H1 (cell line): Measurements from ENCODE around the gene CDS2. TPM values are rescaled to one million over a fixed set of nuclear protein-coding genes. Genes with fewer than 3 reads are reported as not detected.

ENCODE experiments used
- CTCF ChIA-PET: fragments of 300-600 bp; sonication (Branson Sonifier 250); formaldehyde crosslinking; loops from one replicate; lab custom pipeline; 2021; ENCODE audit not compliant: partially characterized antibody; lab: Charles Lee
- POLR2A ChIA-PET: fragments of 300-600 bp; sonication (Branson Sonifier 250); formaldehyde crosslinking; loops from one replicate; lab custom pipeline; 2021; ENCODE audit warnings: inconsistent platforms; ENCODE audit not compliant: partially characterized antibody; lab: Charles Lee
- DNase-seq, 2 experiments: peaks; one replicate each; pipeline versions ENCODE4 v3.0.0 to v3.0.0-alpha.2; 2010 to 2022; ENCODE audit warnings: low spot score in 2 of 2, low read depth in 1 of 2, mixed read lengths in 1 of 2
- FAIRE-seq: peaks from 2 replicates; lab custom pipeline; 2011; peaks lifted over from hg19 to GRCh38; lab: Jason Lieb, UNC
- H2AFZ ChIP-seq: 2 replicates; pipeline ENCODE4 v1.8.1; 2012; ENCODE audit warnings: low read length, inconsistent platforms
- H2AK5ac ChIP-seq: 2 replicates; pipeline ENCODE4 v1.6.1; 2013; ENCODE audit warnings: low read depth, low read length
- H2BK120ac ChIP-seq: replicated peaks from 2 replicates; pipeline ENCODE3; 2013; ENCODE audit warnings: low read depth, low read length, inconsistent platforms
- H2BK12ac ChIP-seq: 2 replicates; pipeline ENCODE4 v1.6.1; 2013; ENCODE audit warnings: low read depth, low read length
- H2BK15ac ChIP-seq: 2 replicates; pipeline ENCODE4 v1.6.1; 2013; ENCODE audit warnings: low read length
- H2BK20ac ChIP-seq: 2 replicates; pipeline ENCODE4 v1.6.1; 2013; ENCODE audit warnings: low read length
- H2BK5ac ChIP-seq: 2 replicates; pipeline ENCODE4 v1.6.1; 2013; ENCODE audit warnings: low read depth, low read length
- H3K14ac ChIP-seq: 2 replicates; pipeline ENCODE4 v1.6.1; 2013; ENCODE audit warnings: inconsistent platforms; ENCODE audit not compliant: insufficient read length
- H3K18ac ChIP-seq: 2 replicates; pipeline ENCODE4 v1.6.1; 2013; ENCODE audit warnings: low read length; ENCODE audit errors: extremely low read depth
- H3K23ac ChIP-seq: 2 replicates; pipeline ENCODE4 v1.6.1; 2013; ENCODE audit warnings: inconsistent platforms; ENCODE audit not compliant: insufficient read length
- H3K23me2 ChIP-seq: 2 replicates; pipeline ENCODE4 v1.6.1; 2013; ENCODE audit warnings: low read depth, low read length
- H3K27ac ChIP-seq: 2 replicates; pipeline ENCODE4 v1.6.1; 2011; ENCODE audit warnings: low read depth, low read length, inconsistent platforms
- H3K27me3 ChIP-seq, 4 experiments: replicated peaks in 1 of 4; 1 replicate in 1 of 4; 2 replicates in 3 of 4; pipeline versions ENCODE4 v1.6.1 to v1.8.1; 2011 to 2013; ENCODE audit warnings: low read length in 3 of 4, mild to moderate bottlenecking in 3 of 4, inconsistent platforms in 2 of 4, mixed read lengths in 2 of 4, moderate library complexity in 1 of 4; ENCODE audit not compliant: control insufficient read depth in 3 of 4, insufficient read depth in 3 of 4; ENCODE audit errors: extremely low read depth in 1 of 4
- H3K36me3 ChIP-seq, 4 experiments: 2 replicates each; pipeline versions ENCODE4 v1.6.1 to v1.8.1; 2011 to 2013; ENCODE audit warnings: mild to moderate bottlenecking in 4 of 4, low read length in 3 of 4, moderate library complexity in 2 of 4, control low read depth in 1 of 4, inconsistent platforms in 1 of 4; ENCODE audit not compliant: insufficient read depth in 4 of 4, control insufficient read depth in 2 of 4
- H3K4ac ChIP-seq: replicated peaks from 2 replicates; pipeline ENCODE3; 2013; ENCODE audit warnings: low read length, low read depth, mixed read lengths, inconsistent platforms; ENCODE audit not compliant: insufficient read length
- H3K4me1 ChIP-seq, 4 experiments: replicated peaks in 1 of 4; 1 replicate in 1 of 4; 2 replicates in 3 of 4; pipeline versions ENCODE4 v1.6.1 to v1.8.1; 2011 to 2013; ENCODE audit warnings: low read length in 3 of 4, inconsistent platforms in 2 of 4, mixed read lengths in 1 of 4; ENCODE audit not compliant: insufficient read depth in 4 of 4, control insufficient read depth in 3 of 4
- H3K4me2 ChIP-seq, 2 experiments: 2 replicates each; pipeline versions ENCODE4 v1.6.1 to v1.8.1; 2011 to 2013; ENCODE audit warnings: low read depth in 2 of 2, low read length in 2 of 2, control low read depth in 1 of 2, inconsistent platforms in 1 of 2, mild to moderate bottlenecking in 1 of 2; ENCODE audit not compliant: insufficient read depth in 1 of 2
- H3K4me3 ChIP-seq, 4 experiments: fragments of 200-600, 300-600 bp in 1 of 4; sonication (generic), shearing (Covaris generic), sonication (Bioruptor Twin) in 1 of 4; 2 replicates each; pipeline versions ENCODE4 v1.5.1 to v1.8.1; 2011 to 2016; ENCODE audit warnings: low read length in 4 of 4, low read depth in 3 of 4, control low read depth in 2 of 4, inconsistent platforms in 2 of 4, mild to moderate bottlenecking in 2 of 4, mixed read lengths in 1 of 4, moderate library complexity in 1 of 4; ENCODE audit not compliant: insufficient read depth in 2 of 4; ENCODE audit errors: extremely low read depth in 1 of 4
- H3K56ac ChIP-seq: replicated peaks from 2 replicates; pipeline ENCODE3; 2013; ENCODE audit warnings: low read depth, mild to moderate bottlenecking, mixed read lengths, low read length, inconsistent platforms; ENCODE audit not compliant: insufficient read length
- H3K79me1 ChIP-seq: 2 replicates; pipeline ENCODE4 v1.6.1; 2013; ENCODE audit warnings: low read depth, low read length, control low read depth
- H3K79me2 ChIP-seq, 2 experiments: 2 replicates each; pipeline versions ENCODE4 v1.6.1 to v1.8.1; 2012 to 2013; ENCODE audit warnings: low read length in 2 of 2, mild to moderate bottlenecking in 2 of 2, inconsistent platforms in 1 of 2; ENCODE audit not compliant: insufficient read depth in 2 of 2, control insufficient read depth in 1 of 2
- H3K9ac ChIP-seq, 4 experiments: replicated peaks in 1 of 4; 1 replicate in 1 of 4; 2 replicates in 3 of 4; pipeline versions ENCODE4 v1.6.1 to v1.8.1; 2011 to 2013; ENCODE audit warnings: low read depth in 3 of 4, low read length in 3 of 4, control low read depth in 2 of 4, mild to moderate bottlenecking in 2 of 4, moderate library complexity in 2 of 4, inconsistent platforms in 1 of 4; ENCODE audit errors: extremely low read depth in 1 of 4
- H3K9me3 ChIP-seq, 2 experiments: 2 replicates each; pipeline versions ENCODE4 v1.6.1 to v1.8.1; 2012 to 2013; ENCODE audit warnings: mild to moderate bottlenecking in 2 of 2, moderate library complexity in 2 of 2, control low read depth in 1 of 2, inconsistent platforms in 1 of 2, low read depth in 1 of 2, low read length in 1 of 2, mixed read lengths in 1 of 2; ENCODE audit not compliant: insufficient read depth in 2 of 2
- H4K20me1 ChIP-seq, 2 experiments: replicated peaks in 1 of 2; 2 replicates each; pipeline versions ENCODE3 to v1.8.1; 2011 to 2013; ENCODE audit warnings: inconsistent platforms in 2 of 2, low read length in 2 of 2, mild to moderate bottlenecking in 1 of 2; ENCODE audit not compliant: insufficient read depth in 2 of 2, control insufficient read depth in 1 of 2
- H4K5ac ChIP-seq: 2 replicates; pipeline ENCODE4 v1.6.1; 2013; ENCODE audit warnings: low read length, low read depth, mixed read lengths, inconsistent platforms; ENCODE audit not compliant: insufficient read length
- H4K8ac ChIP-seq: 2 replicates; pipeline ENCODE4 v1.8.0; 2013; ENCODE audit warnings: mild to moderate bottlenecking, moderate library complexity, low read length, inconsistent platforms; ENCODE audit not compliant: insufficient read depth; ENCODE audit errors: extremely low read depth
- H4K91ac ChIP-seq: replicated peaks from 2 replicates; pipeline ENCODE3; 2013; ENCODE audit warnings: low read length, mixed read lengths, inconsistent platforms; ENCODE audit not compliant: insufficient read length
- ASH2L ChIP-seq: fragments of 200-600, 300-600 bp; sonication (generic); IDR thresholded peaks from one replicate; pipeline ENCODE4 v1.7.1; 2017; ENCODE audit warnings: low read length
- CHD1 ChIP-seq: IDR thresholded peaks from 2 replicates; pipeline ENCODE4 v1.6.1; 2012; ENCODE audit warnings: low read depth, low read length, improper control_type of control experiment
- CTCF ChIP-seq, 3 experiments: IDR thresholded peaks; 1 replicate in 2 of 3; 2 replicates in 1 of 3; pipeline versions ENCODE4 v1.5.1 to v1.6.1; 2011; ENCODE audit warnings: low read length in 3 of 3, mild to moderate bottlenecking in 3 of 3, inconsistent platforms in 2 of 3, low read depth in 1 of 3, moderate library complexity in 1 of 3; ENCODE audit not compliant: insufficient read depth in 1 of 3; ENCODE audit errors: control extremely low read depth in 1 of 3
- E2F6 ChIP-seq: IDR thresholded peaks from 2 replicates; pipeline ENCODE4 v1.6.1; 2012; ENCODE audit warnings: inconsistent platforms
- HDAC2 ChIP-seq, 2 experiments: fragments of 300-600 bp in 1 of 2; sonication (generic) in 1 of 2; IDR thresholded peaks; 2 replicates each; pipeline ENCODE4 v1.6.1; 2011 to 2012; ENCODE audit warnings: low read depth in 2 of 2, low read length in 2 of 2, mild to moderate bottlenecking in 2 of 2, moderate library complexity in 2 of 2, borderline replicate concordance in 1 of 2, inconsistent platforms in 1 of 2
- JUND ChIP-seq: IDR thresholded peaks from 2 replicates; pipeline ENCODE4 v1.6.1; 2011; ENCODE audit warnings: mild to moderate bottlenecking, improper control_type of control experiment, low read length
- POLR2A ChIP-seq, 2 experiments: IDR thresholded peaks; 1 replicate in 1 of 2; 2 replicates in 1 of 2; pipeline ENCODE4 v1.6.1; 2011; ENCODE audit warnings: low read depth in 2 of 2, low read length in 2 of 2, mild to moderate bottlenecking in 2 of 2; ENCODE audit errors: control extremely low read depth in 1 of 2
- SRF ChIP-seq: IDR thresholded peaks from 2 replicates; pipeline ENCODE4 v1.6.1; 2011; ENCODE audit warnings: mild to moderate bottlenecking, low read depth, low read length, moderate library complexity
- TAF1 ChIP-seq: IDR thresholded peaks from 2 replicates; pipeline ENCODE4 v1.6.1; 2011; ENCODE audit warnings: mild to moderate bottlenecking, low read depth, low read length
- TBP ChIP-seq: IDR thresholded peaks from 2 replicates; pipeline ENCODE4 v1.6.1; 2011; ENCODE audit warnings: low read depth, low read length, improper control_type of control experiment
- WGBS, 2 experiments: shearing (Covaris generic) in 1 of 2; methylation state at CpG; one replicate each; pipeline versions ENCODE4 v1.1.6 to v1.1.7; 2013 to 2015; ENCODE audit warnings: low lambda C conversion rate in 2 of 2, mixed read lengths in 2 of 2, inconsistent platforms in 1 of 2, low coverage in 1 of 2, missing lambda C conversion rate in 1 of 2; ENCODE audit not compliant: insufficient replicate concordance in 2 of 2, insufficient coverage in 1 of 2, insufficient read length in 1 of 2; ENCODE audit errors: extremely low coverage in 1 of 2, missing lambda C conversion rate in 1 of 2; 5-methylcytosine and 5-hydroxymethylcytosine counted together
- polyA plus RNA-seq, 7 experiments: library from polyadenylated mRNA; depleted of rRNA in 3 of 7; stranded (reverse) in 5 of 7; unstranded in 2 of 7; fragments of >200 nt in 5 of 7; fragments of 200-250 nt in 2 of 7; gene quantifications; 1 replicate in 5 of 7; 2 replicates in 1 of 7; 4 replicates in 1 of 7; pipeline versions ENCODE4 v1.2.1 to v1.2.3, GENCODE V29; 2011 to 2013; ENCODE audit warnings: missing spikeins in 2 of 7, mixed read lengths in 2 of 7
- total RNA-seq: library from RNA; stranded (reverse); fragmentation: NEBNext Ultra II Directional; extraction: Animal tissue kit (Norgen Biotek cat#: 25700); gene quantifications from 2 replicates; pipeline ENCODE4 v1.2.1, GENCODE V29; 2021

Gene CDS2
- total and polyA plus RNA-seq, 2 of the 8 experiments (the other 6 are each of a cell fraction or from before 2014, with no cell fraction given) = 54.0 to 56.2 TPM

GRCh38 chr20:5146099-5146668 is 19.4 kb downstream of the CDS2 start:
- no peak overlapping the region for H4K91ac ChIP-seq
- H2BK15ac ChIP-seq = no peak overlapping the region
- H3K4me3 ChIP-seq = no peak overlapping the region
- H4K8ac ChIP-seq = no peak overlapping the region
- DNase-seq = no peak
- no peak overlapping the region for H2BK120ac ChIP-seq
- H2AFZ ChIP-seq = no peak overlapping the region
- H3K4me2 ChIP-seq = no peak overlapping the region
- peaks cover 0 to 2% (median 0%) of the 10 kb centered on the region in 4 experiments; a peak in 2 of 7 replicates for H3K4me1 ChIP-seq
- no peak overlapping the region for H3K23ac ChIP-seq
- no peak overlapping the region for H3K14ac ChIP-seq
- no peak overlapping the region for H2BK12ac ChIP-seq
- H2BK5ac ChIP-seq = no peak overlapping the region
- H4K5ac ChIP-seq = no peak overlapping the region
- WGBS, 2 experiments = 89% methylated on average over 6 of the region's 6 CpGs; no CpG with 5 or more reads in 1 of the 2 experiments
- H3K23me2 ChIP-seq = no peaks in the 10 kb centered on the region
- H3K27me3 ChIP-seq = no peaks in the 10 kb centered on the region
- ChIA-PET POLR2A (no interaction called here), CTCF (interaction anchor here (1.2 to 3.8 kb wide), 4 partner anchors 20 to 59 kb away, joined by 3 to 13 read pairs (median 6); partner anchors contain the start of gene CDS2)
- no peak overlapping the region for H3K56ac ChIP-seq
- H2BK20ac ChIP-seq = no peak overlapping the region
- no peak overlapping the region for H3K18ac ChIP-seq
- H3K36me3 ChIP-seq = no peaks in the 10 kb centered on the region
- no peak overlapping the region for H2AK5ac ChIP-seq
- no peak for FAIRE-seq
- no peak overlapping the region for H3K9ac ChIP-seq
- peaks cover 2 to 74% of the 10 kb centered on the region in 2 experiments; a peak in 3 of 4 replicates for H3K79me2 ChIP-seq
- peaks cover 11% of the 10 kb centered on the region for H3K79me1 ChIP-seq
- no peak overlapping the region for H3K4ac ChIP-seq
- H3K9me3 ChIP-seq = no peaks in the 10 kb centered on the region
- H4K20me1 ChIP-seq = peaks cover 5 to 9% of the 10 kb centered on the region in 2 experiments
- H3K27ac ChIP-seq = no peak overlapping the region
- no peak for TF ChIP-seq E2F6
- no peak for TF ChIP-seq TBP
- TF ChIP-seq ASH2L = no peak
- no peak for TF ChIP-seq SRF
- TF ChIP-seq HDAC2 (IDR thresholded peaks at IDR 0.05; ENCODE audit: borderline replicate concordance in 1 of 2, low read depth in 2 of 2, low read length in 2 of 2) = no peak
- TF ChIP-seq CTCF (IDR thresholded peaks at IDR 0.05; ENCODE audit: control extremely low read depth in 1 of 3, insufficient read depth in 1 of 3, low read depth in 1 of 3, low read length in 3 of 3) = no peak
- TF ChIP-seq TAF1 = no peak
- TF ChIP-seq JUND = no peak
- TF ChIP-seq POLR2A (IDR thresholded peaks at IDR 0.05; ENCODE audit: control extremely low read depth in 1 of 2, low read depth in 2 of 2, low read length in 2 of 2) = no peak
- no peak for TF ChIP-seq CHD1
